Limb (tissue), 2 donors: ENCODE data around the gene MAN1C1.

Experiments used
- DNase-seq, 2 donors: peaks; one replicate each; pipeline ENCODE4 v3.0.0-alpha.2; 2016; ENCODE audit errors: extremely low spot score in 2 of 2

MAN1C1 gene

DNA sequence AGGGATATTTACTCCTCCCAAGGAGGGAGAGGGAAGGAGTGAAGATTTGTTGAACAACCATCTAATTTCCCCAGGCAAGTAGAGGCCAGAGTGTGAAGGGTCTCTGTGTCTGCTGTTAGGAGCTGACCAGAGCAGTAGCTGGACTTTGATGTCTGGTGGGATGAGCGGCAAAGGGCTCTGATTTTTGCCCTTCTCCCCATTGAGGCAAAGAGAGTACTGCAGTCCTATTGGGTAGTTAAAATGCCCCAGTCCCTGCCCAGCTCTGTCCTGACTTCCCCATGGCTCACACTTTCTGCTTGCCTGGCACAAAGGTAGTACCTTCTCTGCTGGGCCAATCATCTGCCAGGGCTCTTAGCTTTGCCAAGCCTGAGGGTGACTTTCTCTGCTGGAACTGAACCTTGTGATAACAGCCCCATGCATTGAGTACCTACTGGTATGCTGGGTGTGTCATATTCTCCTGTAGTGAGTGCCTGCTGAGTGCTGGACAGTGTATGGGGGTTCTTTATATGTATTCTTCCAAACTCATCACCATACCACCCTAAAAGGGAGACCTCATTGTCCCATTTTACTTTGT is 119.5 kb downstream of the MAN1C1 start:
- DNase-seq, result no peak

GRCh38 chr1:25737130-25737529 is 120.5 kb downstream of the MAN1C1 start:
- DNase-seq, result no peak

DNA sequence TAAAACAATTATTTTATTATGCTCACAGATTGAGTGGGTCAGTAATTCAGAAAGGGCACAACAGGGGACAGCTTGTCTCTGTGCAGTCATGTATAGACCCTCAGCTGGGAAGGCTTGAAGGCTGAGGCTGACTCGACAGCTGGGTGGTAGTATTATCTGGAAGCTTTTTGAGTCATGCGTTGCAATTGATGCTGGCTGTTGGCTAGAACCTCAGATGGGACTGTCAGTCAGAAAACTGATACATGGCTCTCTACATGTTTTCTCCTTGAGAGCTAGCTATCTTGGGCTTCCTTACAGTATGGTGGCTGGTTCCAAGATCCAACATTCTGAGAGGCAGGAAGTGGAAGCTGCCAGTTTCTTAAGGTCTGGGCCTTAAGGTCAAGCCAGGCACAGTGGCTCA is 121.9 kb downstream of the MAN1C1 start:
- DNase-seq, result no peak

- DNase-seq, result no peak
Measured at GRCh38 chr1:25739341-25739740, 122.8 kb downstream of the MAN1C1 start.

- DNase-seq, result no peak
Measured at GRCh38 chr1:25740071-25740470, 123.5 kb downstream of the MAN1C1 start.

- no peak for DNase-seq
Measured at GRCh38 chr1:25742316-25742715, 125.7 kb downstream of the MAN1C1 start.

- peak in 1 of 2 donors; percentile 61 for DNase-seq
Measured at GRCh38 chr1:25743164-25744139, 126.9 kb downstream of the MAN1C1 start.

DNA sequence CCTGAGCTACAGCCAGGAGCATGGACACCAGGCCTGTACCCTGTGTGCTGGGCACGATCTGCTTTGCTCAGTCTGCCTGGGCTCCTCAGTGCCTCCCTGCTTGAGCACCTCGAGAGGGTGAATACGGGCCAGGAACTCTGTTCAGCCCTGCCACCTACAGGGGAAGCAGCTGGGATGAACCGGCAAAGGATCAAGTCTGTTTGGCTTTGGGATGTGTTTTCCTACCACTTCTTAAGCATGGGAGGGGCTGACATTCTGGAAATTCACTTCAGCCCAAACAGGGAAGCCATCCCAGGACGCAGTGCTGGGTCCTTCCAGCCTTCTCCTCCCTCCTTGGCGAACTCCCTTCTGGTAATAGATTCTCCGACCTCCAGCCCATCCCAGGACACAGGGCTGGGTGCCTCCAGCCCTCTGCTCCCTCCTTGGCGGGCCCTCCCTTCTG is 127.6 kb downstream of the MAN1C1 start:
- DNase-seq, result peak in 1 of 2 donors; percentile 55

DNA sequence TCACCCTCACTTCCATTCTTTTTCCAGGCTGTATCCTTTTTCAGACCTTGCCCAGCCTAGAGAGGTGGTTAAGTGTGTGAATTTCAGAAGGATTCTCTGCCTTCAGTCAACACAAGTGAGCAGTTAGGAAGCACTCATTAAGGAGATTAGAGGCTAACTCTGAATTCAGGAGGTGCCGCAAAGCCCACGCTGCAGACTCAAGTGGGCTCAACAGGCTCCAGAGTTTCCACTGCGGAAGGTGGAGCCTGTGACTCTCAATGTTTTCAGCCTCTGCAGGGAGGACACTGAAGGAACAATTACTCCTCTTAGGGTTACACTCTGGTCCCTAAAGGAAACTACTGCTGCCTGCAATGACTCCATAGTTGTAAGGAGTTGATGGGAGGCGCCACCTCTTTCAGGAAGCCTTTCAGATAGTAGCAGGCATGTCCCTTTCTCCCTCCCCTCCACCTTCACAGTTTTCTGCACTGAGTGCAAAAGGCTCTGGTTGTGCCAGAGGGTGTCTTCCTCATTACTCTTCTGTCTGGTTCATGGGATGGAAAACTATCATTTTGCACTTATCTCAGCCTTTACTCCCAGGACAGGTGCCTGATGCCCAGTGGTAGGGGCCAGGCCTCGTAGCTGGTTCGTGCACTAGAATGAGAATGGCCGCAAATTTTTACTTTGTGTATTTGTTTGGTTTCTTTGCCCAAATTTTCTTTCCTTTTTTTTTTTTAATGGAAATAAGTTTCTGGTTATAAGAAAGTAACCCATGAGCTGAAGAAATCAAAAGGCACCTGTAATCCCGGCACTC is 128.2 kb downstream of the MAN1C1 start:
- DNase-seq, result no peak

DNA sequence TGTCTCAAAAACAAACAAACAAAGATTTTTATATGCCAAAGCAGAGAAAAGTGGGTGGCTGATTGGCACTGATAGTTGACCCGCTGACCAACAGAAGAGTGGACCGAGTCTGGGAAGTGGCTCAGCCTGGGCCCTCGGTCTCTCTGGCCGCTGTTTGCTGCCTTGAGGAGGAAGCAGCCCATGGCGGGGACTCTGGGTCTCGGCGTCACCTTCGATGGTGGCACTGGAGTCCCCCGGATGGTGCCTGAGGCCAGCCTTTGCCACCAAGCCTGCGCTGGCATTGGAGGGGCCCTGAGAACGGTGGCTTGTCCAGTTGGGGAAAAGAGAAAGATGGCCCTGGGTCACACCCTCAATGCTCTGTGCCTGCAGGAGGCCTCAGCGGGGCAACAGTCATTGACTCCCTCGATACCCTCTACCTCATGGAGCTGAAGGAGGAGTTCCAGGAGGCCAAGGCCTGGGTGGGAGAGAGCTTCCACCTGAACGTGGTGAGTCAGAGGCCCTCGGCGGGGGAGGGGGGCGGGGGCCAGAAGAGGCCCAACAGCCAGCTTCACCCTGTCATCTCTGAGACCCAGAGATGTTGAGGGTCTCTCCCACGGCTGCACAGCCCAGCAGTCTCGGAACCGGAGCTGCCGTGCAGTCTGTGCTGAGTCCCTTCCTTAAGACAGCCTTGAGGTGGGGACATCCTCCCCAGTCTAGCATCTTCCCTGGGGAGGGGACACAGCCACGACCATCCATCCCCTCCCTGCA is 129.9 kb downstream of the MAN1C1 start:
- no peak for DNase-seq

- DNase-seq, result no peak
Measured at GRCh38 chr1:25747046-25747719, 130.6 kb downstream of the MAN1C1 start.

DNA sequence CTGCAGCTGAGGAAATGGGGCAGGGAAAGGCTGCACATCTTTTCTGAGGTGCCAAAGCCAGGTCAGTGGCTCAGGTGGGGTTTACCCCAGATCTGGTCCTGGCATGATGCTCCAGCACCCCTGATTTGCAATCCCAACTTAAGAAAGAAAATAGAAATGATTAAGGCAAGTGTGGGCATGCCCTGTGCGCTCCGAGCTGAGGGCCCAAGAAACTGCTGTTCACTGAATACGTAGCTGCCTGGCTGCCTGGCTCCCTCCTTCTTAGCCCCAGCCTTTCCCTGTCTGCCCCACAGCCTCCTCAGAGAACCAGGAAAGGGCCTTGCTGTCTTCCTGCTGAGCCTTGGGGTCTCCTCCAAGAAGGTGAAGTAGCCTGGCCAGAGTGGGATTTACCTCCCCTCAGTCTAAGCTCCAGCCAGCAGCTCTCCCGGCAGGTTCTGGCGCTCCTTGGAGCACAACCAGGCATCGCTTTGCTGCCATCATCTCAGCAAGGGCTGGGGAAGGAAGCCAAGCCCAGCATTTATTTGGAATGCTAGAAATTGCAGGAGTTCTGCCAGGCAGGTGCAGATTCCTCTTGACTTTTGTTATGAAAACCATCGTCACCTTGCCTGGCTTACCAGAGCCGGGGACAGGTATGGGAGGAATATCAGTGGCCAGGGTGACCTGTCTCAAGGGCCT is 132.1 kb downstream of the MAN1C1 start:
- no peak for DNase-seq

GRCh38 chr1:25750923-25751605 is 134.5 kb downstream of the MAN1C1 start:
- DNase-seq, result no peak

DNA sequence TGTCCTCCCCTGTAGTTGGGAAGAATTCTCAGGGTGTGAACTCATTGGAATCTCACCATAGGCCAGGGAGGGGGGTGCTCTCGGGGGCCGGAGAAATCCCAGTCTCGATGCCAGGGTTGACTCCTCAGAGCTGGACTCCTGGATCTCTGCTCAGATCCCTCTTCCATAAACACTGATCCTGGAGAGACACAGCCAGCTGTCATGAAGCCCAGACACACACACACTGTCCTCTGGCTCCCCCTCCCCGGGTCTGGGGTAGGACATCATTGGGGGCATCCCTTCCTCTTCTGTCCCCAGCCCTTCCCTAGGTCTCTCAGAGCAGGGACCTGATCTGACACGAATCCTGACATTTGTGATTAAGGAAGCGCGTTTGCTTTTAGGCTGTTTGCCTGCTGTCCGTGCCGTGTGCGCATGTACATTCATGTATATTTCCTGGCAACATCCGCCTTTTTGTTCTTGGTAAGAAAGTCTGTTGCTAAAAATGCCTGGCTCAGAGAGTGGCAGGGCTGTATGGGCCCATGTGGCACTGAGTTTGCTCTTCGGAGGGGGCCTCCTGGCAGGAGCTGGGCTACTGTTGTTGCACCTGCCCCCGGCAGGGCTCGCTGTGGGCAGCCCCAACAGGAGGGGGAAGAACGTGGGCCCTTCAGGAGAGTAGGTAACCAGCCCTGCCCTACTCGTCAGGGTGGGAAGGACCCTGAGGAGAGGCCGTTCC is 138.0 kb downstream of the MAN1C1 start:
- DNase-seq, result no peak

DNA sequence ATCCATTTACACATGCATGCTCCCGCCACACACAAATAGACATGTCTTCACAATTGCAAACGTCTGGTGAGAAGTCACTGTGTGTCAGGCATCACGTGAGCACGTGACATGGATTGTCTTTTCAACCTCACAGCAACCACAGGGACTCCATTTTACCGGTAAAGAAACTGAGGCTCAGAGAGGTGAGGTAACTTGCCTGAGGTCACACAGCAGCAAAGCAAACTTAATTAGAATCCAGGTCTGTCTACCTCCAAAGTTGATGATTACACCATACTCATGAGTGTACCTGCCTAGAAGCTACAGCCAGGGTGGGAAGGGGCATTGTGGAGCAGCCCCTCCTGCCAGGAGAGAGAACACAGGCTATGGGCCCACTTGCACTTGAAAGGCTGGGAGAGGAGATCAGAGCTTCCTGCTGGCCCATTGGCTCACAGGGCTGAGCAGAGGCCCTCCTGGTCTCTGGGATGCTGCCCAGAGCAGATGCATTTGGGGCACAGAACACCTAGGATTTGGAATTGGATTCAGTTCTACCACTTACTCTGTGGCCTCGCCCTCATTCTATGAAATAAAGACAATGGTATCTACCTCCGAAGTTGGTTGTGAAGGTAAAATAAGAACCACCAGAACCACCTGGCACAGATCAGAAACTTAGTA is 139.0 kb downstream of the MAN1C1 start:
- no peak for DNase-seq

- no peak for DNase-seq
Measured at GRCh38 chr1:25756215-25756614, 139.6 kb downstream of the MAN1C1 start.

GRCh38 chr1:25757151-25757845 is 140.7 kb downstream of the MAN1C1 start:
- DNase-seq, result no peak

- no peak for DNase-seq
Measured at GRCh38 chr1:25757846-25758185, 141.2 kb downstream of the MAN1C1 start.
